Raji (cell line): ENCODE measurements around the gene GALNT18.

Experiments used
- POLR2A ChIP-seq: IDR thresholded peaks from 2 replicates; pipeline ENCODE4 v1.6.1; 2011; ENCODE audit warnings: low read depth, low read length, control low read depth; ENCODE audit not compliant: insufficient read depth

Gene GALNT18

DNA sequence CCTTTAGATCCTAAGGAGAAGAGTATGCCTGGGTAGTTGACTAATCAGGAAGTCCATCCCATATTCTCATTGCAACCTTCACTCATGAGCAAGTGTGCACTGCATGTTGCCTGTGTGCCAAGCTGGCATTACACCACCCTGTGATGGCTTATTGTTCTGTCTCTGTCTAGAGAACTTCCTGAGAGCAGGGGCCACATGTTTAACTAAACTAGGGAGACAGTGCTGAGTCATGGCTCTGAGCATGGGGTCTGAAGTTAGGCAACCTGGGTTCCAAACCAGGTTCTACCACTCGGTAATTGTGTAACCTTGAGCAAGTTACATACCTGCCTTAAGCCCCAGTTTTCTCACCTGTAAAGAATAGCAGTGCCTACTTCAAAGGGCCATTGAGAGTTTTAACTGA lies 308.4 kb downstream of the GALNT18 start:
- TF ChIP-seq POLR2A, result no peak

- no peak for TF ChIP-seq POLR2A
Measured at GRCh38 chr11:11312738-11313137, 309.1 kb downstream of the GALNT18 start.

GRCh38 chr11:11311169-11311568 lies 310.6 kb downstream of the GALNT18 start:
- no peak for TF ChIP-seq POLR2A

DNA sequence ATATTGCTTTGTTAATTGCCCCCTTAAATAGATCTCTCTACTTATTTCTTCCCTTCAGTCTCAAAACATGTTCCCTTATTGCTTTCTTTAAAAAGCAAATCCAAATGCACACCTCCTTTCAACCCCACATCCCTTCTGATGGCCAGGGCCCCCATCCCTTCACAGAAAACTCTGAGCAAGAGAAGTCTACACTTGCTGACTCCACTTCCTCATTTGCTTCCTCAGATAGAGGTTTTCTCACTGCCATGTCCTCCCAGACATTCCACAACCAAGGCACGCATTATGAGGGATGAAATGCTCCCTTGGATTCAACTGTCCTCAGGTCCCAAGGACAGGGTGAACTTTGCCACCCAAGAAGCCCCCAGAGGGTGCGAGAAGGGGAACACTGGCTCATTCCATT lies 311.9 kb downstream of the GALNT18 start:
- TF ChIP-seq POLR2A, result no peak

GRCh38 chr11:11308249-11308648 lies 313.6 kb downstream of the GALNT18 start:
- no peak for TF ChIP-seq POLR2A

DNA sequence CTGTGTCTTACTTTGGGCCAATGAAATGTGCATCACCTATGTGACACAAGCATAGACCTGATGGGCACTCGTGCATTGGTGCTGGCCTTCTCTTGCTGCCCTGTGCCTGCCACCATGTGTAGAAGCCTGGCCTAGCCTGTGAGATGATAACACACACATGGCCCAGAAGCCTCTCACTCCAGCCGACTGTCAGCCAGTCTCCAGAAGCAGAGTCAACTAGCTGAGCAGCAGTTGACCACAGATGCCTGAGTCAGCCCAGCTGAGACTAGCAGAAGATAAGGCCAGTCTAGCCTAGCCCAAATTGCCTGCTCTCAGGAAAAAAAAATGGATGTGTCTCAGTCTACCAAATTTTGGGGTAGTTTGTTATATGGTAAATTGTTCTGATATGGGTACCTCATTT lies 314.9 kb downstream of the GALNT18 start:
- TF ChIP-seq POLR2A, result no peak

DNA sequence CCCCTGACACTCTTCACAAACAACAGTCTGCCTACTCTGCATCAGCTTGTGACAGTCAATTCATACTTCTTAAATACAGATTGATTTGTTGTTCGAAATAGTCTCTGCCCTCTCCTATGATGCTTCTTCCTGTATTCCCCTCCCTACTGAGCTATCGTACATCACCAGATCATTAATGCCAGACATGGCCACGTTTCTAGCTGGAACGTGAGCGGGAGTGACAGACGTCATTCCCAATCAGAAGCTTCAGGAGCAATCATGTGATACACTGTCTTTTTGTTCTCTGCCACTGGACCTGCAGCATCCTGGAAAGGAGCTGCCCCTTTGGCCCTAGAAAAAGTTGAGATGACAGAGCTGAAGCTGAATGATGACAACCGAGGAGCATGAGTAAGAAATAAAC lies 317.3 kb downstream of the GALNT18 start:
- no peak for TF ChIP-seq POLR2A

GRCh38 chr11:11302565-11302964 lies 319.2 kb downstream of the GALNT18 start:
- TF ChIP-seq POLR2A, result no peak

GRCh38 chr11:11301212-11301611 lies 320.6 kb downstream of the GALNT18 start:
- TF ChIP-seq POLR2A, result no peak

DNA sequence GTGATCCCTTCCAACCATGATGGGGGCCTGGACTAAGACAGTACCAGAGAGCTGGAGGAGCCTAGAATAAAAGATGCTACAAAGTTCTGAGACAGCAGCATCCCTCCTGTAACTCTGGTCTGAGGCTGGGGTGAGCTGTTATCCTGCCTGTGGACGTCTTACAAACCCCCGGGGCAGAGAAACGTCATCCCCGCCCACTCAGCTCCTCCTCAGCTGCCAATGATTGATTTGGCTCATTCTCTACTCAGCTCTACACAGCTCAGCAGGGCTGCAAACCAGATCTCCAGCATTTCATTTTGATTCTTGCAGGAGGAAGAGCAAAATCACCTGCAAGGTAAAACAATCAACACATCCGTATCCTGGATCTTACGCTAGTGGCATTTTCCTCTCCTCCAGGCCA lies 324.2 kb downstream of the GALNT18 start:
- TF ChIP-seq POLR2A, result no peak

- no peak for TF ChIP-seq POLR2A
Measured at GRCh38 chr11:11296434-11296833, 325.4 kb downstream of the GALNT18 start.

DNA sequence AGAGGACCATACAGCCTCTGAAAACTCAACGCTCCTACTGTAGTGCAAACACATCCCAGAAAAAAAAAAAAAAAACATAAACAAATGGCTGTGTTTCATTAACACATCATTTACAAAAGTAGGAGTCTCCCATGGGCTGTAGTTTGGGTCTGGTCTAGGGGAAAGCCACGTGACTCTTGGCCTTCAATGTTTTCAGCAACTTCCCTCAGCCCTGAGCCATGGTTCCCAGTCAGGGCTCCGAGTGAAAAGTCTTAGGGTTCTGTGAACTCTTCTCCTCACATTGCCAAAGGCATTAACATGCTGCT lies 327.3 kb downstream of the GALNT18 start:
- no peak for TF ChIP-seq POLR2A

DNA sequence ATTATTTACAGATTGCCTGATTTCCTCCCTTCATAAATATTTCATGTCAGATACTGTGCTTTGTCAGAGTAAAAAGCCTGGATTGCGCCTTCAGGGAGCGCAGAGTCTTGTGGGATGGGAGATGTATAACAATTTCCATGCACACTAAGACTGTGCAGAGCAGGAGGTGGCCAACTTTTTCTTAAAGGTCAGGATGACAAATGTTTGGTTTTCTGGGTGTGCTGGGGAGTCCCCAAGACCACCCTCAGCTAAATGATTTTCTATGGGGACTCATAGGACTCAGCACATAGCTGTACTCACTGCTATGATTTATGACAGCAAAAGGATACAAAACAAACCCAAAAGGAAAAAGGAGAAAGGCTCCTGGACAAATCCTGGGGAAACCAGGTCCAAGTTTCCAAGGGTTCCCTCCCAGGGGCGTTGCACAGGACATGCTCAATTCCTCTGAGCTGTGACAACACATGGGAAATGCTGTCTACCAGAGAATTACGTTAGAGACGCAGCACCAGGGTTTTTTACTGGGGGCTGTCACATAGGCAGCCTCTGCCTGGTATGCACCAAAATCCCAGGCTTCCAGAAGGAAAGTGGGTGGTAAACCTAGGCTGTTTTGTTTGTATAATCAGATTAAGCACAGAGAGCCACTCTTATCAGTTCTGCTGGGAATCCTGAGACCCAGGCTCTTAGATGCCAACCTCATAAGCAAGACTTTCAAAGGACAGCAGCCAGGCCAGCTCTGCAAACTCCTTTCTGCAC lies 327.8 kb downstream of the GALNT18 start:
- no peak for TF ChIP-seq POLR2A

DNA sequence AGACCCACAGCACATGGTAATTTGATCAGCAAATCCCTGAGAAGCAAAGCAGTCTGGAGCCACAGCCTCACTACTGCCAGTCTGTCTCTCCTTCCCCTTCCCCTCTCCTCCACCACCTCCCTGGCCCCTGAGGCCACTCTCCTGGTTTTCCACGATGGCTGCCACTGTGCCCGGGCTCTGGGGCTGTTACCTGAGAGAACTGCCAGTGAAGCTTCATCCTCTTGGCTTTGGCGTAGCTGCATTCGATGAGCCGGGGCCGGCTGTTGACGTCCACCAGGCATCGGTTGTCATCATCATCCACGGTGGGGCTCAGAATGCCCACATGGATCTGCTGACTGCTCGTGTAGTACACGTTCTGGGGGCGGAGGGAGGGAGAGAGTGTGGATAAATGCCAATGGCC lies 329.0 kb downstream of the GALNT18 start:
- TF ChIP-seq POLR2A, result no peak

DNA sequence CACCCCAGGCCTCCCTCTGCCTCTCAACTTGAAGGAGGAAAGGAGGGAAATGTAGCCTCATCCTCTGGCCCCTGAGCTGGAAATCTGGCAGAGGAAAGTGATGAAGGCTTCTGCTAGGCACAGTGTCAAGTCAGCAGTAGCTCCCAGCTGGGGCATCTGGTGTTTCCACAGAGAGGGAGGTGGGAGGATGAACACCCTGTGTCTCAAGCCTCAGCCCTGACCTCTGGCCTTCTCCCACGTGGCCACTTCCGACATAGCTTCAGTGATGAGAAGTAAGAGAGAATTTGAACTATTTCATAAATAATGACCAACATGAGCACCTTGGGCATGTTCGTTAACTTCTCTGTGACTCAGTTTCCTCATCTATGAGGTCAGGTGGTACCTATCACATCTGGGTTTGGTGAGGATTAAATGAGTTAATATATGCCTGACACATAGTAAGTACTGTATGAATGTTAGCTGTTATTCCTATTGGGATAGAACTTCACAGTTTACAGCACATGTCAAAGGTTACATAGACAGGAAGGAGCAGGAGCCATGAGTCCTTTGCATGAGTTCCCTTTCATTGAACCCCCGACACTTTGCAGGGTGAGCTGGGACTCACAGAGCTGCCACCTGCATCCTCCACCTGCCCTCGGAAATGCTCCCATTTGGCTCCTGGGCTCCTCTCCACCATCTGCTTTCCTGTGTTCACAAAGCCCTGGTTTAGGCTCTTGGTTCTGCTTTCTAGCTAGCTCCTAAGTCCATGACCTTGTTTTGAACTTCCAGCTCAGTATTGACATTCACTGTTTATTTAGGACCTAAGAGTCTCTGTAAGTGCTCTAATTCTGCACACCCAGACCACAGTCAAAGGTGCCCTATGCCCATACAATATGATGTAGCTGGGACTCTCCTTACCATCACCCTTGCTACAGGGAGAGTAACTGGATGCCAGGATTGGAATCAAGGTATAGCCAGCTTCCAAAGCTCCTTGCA lies 330.5 kb downstream of the GALNT18 start:
- TF ChIP-seq POLR2A, result no peak

DNA sequence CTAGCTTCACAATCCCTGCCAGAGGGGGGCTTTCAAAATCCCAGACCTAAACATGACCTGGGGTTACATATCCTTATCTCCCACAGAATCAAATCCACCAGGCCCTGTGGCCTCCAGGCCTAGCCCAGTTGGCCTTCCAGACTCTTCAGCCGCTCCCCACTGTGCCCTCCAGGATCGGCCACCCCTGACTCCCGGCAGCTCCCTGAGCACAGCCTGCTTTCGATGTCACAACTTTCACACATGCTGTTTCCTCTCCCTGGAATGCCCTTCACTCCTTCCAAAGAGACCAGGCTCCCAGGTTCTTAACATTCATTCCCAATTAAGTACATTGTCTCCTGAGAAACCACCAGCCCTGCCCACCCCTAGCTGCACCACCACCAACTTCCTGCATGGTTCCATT lies 331.5 kb downstream of the GALNT18 start:
- no peak for TF ChIP-seq POLR2A

DNA sequence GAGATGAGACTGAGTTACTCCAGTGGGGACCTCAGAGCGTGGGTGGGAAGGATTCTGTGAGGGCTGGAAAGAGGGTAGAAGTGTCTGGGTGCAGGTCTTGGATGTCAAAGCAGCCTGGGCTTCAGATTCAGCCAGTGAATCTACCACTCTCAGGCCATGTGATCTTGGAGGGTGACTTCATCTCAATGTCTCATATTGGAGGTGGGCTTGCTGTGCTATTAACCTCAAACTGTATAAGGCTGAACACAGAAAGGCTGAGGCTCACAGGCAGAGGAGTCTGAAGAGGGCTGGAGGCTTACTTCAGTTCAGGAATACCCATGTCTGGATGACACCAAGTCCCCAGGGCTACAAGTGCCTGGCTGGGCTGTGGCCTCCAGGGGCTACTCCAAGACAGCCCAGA lies 332.1 kb downstream of the GALNT18 start:
- no peak for TF ChIP-seq POLR2A

GRCh38 chr11:11288972-11289616 lies 332.7 kb downstream of the GALNT18 start:
- TF ChIP-seq POLR2A, result no peak
